GM19372 (cell line): ENCODE measurements around the gene THAP12.

Experiments
- ATAC-seq: cut with Tn5 transposase; IDR thresholded peaks from one replicate; pipeline ENCODE4 v1.9.1; 2021; ENCODE audit warnings: mild to moderate bottlenecking, low read depth, moderate library complexity; ENCODE audit not compliant: unreplicated experiment

THAP12 gene

GRCh38 chr11:76310832-76311595 lies 69.9 kb downstream of the THAP12 start:
- no peak for ATAC-seq

GRCh38 chr11:76307978-76308747 lies 72.8 kb downstream of the THAP12 start:
- ATAC-seq, result no peak

- ATAC-seq, result no peak
These were observed 73.5 kb downstream of the THAP12 start for GRCh38 chr11:76307396-76307795.

GRCh38 chr11:76303399-76303798 lies 77.5 kb downstream of the THAP12 start:
- ATAC-seq, result no peak

- ATAC-seq, result no peak
These were observed 77.9 kb downstream of the THAP12 start for GRCh38 chr11:76302996-76303395.
